Measurements from ENCODE around the gene WARS2.

Gene WARS2

DNA sequence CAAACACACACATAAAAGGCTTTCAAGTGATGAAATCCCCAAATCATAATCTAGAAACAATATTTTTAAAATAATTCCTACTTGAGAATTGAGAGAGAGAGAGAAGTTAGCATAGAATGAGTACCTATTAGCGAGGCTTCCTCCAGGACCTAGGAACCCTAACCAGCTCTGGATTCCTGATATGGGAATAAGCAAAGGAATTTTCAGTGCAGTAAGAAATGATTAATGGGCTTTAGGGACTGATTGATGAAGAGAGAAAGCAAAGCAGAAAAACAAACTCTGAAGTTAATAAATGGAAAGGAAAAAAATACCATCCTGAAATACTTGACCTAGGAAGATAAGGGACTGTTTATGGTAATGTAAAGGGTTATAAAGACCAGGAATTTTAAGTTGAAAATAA lies 60.6 kb downstream of the WARS2 start:
- Histone ChIP-seq H3K56ac (ENCODE audit: low read length) (no peak overlapping the region), H3K4me2 (ENCODE audit: low read length) (no peak overlapping the region), H3K79me1 (ENCODE audit: low read length) (no peaks in the 10 kb centered on the region), H3K4me3 (ENCODE audit: low read length) (no peak overlapping the region), H3K27ac (ENCODE audit: low read depth, low read length) (no peak overlapping the region), H3K4ac (ENCODE audit: low read depth, low read length) (no peak overlapping the region), H3K36me3 (ENCODE audit: control insufficient read depth, insufficient read depth, low read length) (no peaks in the 10 kb centered on the region), H3K27me3 (ENCODE audit: insufficient read depth, low read length, poor library complexity) (no peaks in the 10 kb centered on the region), H2BK120ac (ENCODE audit: low read depth, low read length) (no peak overlapping the region), H2BK5ac (ENCODE audit: low read length) (no peak overlapping the region), H3K9ac (ENCODE audit: low read length) (no peak overlapping the region), H4K5ac (ENCODE audit: low read length) (no peak overlapping the region), H4K8ac (ENCODE audit: low read depth, low read length) (no peak overlapping the region), H3K4me1 (ENCODE audit: control insufficient read depth, low read depth, low read length) (peaks cover 2% of the 10 kb centered on the region), H2BK15ac (replicated peaks; ENCODE audit: low read depth) (no peak overlapping the region), H3K79me2 (ENCODE audit: control insufficient read depth, insufficient read depth, low read length) (no peaks in the 10 kb centered on the region), H2AK5ac (ENCODE audit: low read length) (no peak overlapping the region), H3K23ac (ENCODE audit: low read length) (no peak overlapping the region), H3K18ac (ENCODE audit: low read length) (no peak overlapping the region)
- no peak for DNase-seq
- WGBS (ENCODE audit: extremely low coverage, insufficient coverage, low lambda C conversion rate): no CpG with 5 or more reads among the region's 1 CpG

DNA sequence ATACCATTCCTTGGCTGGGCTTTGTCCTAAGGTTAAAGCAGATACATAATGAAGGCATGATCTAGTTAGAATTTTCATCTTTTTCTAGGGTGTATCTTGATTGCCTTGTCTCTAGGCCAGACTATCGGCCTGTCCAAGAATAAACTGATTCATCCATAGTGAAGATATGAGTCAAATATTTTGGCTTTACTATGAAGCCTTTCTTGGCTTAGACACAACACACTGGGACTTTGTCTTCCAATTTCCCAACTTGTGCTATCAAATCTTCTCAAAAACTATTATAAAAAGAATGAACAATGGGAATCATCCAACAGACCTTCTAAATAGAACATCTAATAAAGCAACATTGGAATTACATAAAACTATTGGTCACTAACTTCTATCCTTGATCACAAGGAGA lies 64.8 kb downstream of the WARS2 start:
- no peak overlapping the region for H3K4me2 ChIP-seq (ENCODE audit: low read length)
- no peak overlapping the region for H2BK5ac ChIP-seq (ENCODE audit: low read length)
- H4K5ac ChIP-seq (ENCODE audit: low read length): no peak overlapping the region
- no peak overlapping the region for H3K23ac ChIP-seq (ENCODE audit: low read length)
- H3K79me1 ChIP-seq (ENCODE audit: low read length): no peaks in the 10 kb centered on the region
- H2BK15ac ChIP-seq (replicated peaks; ENCODE audit: low read depth): no peak overlapping the region
- WGBS (ENCODE audit: extremely low coverage, insufficient coverage, low lambda C conversion rate): no CpG with 5 or more reads among the region's 1 CpG
- no peak overlapping the region for H3K4me3 ChIP-seq (ENCODE audit: low read length)
- H3K4me1 ChIP-seq (ENCODE audit: control insufficient read depth, low read depth, low read length): peaks cover under 1% of the 10 kb centered on the region
- H3K9ac ChIP-seq (ENCODE audit: low read length): no peak overlapping the region
- no peak overlapping the region for H3K18ac ChIP-seq (ENCODE audit: low read length)
- H2AK5ac ChIP-seq (ENCODE audit: low read length): no peak overlapping the region
- no peaks in the 10 kb centered on the region for H3K27me3 ChIP-seq (ENCODE audit: insufficient read depth, low read length, poor library complexity)
- H3K4ac ChIP-seq (ENCODE audit: low read depth, low read length): no peak overlapping the region
- H3K36me3 ChIP-seq (ENCODE audit: control insufficient read depth, insufficient read depth, low read length): no peaks in the 10 kb centered on the region
- H3K56ac ChIP-seq (ENCODE audit: low read length): no peak overlapping the region
- DNase-seq: no peak
- no peak overlapping the region for H3K27ac ChIP-seq (ENCODE audit: low read depth, low read length)
- no peak overlapping the region for H2BK120ac ChIP-seq (ENCODE audit: low read depth, low read length)
- no peak overlapping the region for H4K8ac ChIP-seq (ENCODE audit: low read depth, low read length)
- no peaks in the 10 kb centered on the region for H3K79me2 ChIP-seq (ENCODE audit: control insufficient read depth, insufficient read depth, low read length)

DNA sequence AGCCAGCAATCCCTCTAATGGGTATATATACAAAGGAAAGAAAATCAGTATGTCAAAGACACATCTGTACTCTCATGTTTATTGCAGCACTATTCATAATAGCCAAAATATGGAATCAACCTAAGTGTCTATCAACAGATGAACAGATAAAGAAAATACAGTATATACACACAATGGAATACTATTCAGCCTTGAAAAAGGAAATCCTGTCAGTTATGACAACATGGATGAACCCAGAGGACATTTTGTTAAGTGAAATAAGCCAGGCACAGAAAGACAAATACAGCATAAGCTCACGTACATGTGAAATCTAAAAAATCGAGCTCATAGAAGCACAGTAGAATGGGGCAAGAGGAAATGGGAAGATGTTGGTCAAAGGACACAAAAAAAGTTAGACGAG lies 69.1 kb downstream of the WARS2 start:
- Histone ChIP-seq H3K23ac (ENCODE audit: low read length) (no peak overlapping the region), H2BK15ac (replicated peaks; ENCODE audit: low read depth) (no peak overlapping the region), H3K79me2 (ENCODE audit: control insufficient read depth, insufficient read depth, low read length) (no peaks in the 10 kb centered on the region), H3K18ac (ENCODE audit: low read length) (no peak overlapping the region), H3K4me1 (ENCODE audit: control insufficient read depth, low read depth, low read length) (no peaks in the 10 kb centered on the region), H3K4me3 (ENCODE audit: low read length) (no peak overlapping the region), H3K9ac (ENCODE audit: low read length) (no peak overlapping the region), H2BK5ac (ENCODE audit: low read length) (no peak overlapping the region), H3K79me1 (ENCODE audit: low read length) (no peaks in the 10 kb centered on the region), H3K36me3 (ENCODE audit: control insufficient read depth, insufficient read depth, low read length) (no peaks in the 10 kb centered on the region), H4K8ac (ENCODE audit: low read depth, low read length) (no peak overlapping the region), H3K27me3 (ENCODE audit: insufficient read depth, low read length, poor library complexity) (no peaks in the 10 kb centered on the region), H2BK120ac (ENCODE audit: low read depth, low read length) (no peak overlapping the region), H4K5ac (ENCODE audit: low read length) (no peak overlapping the region), H3K27ac (ENCODE audit: low read depth, low read length) (no peak overlapping the region), H3K4me2 (ENCODE audit: low read length) (no peak overlapping the region), H3K4ac (ENCODE audit: low read depth, low read length) (no peak overlapping the region), H2AK5ac (ENCODE audit: low read length) (no peak overlapping the region), H3K56ac (ENCODE audit: low read length) (no peak overlapping the region)
- WGBS (ENCODE audit: extremely low coverage, insufficient coverage, low lambda C conversion rate): no CpG with 5 or more reads among the region's 3 CpGs
- DNase-seq: no peak

DNA sequence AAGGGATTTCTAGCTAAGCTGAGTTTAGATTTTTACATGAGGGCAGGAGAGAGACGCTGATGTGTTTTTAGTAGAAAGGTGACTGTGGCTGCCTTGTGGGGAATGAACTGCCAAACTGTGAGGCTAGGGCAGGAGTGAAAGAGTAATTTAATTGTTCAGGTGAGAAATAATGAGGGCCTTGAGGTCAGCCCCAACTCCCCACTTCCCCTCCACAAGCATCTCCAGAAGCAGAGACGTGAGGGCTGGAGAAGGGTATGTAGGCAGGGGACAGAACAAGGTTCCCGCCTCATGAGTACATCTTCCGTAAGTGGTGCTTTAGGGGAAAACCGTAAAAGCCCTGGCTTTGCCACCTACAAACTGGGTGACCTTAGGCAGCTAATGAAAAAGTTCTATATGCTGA lies 70.8 kb downstream of the WARS2 start:
- H2BK5ac ChIP-seq (ENCODE audit: low read length): no peak overlapping the region
- H2BK120ac ChIP-seq (ENCODE audit: low read depth, low read length): no peak overlapping the region
- no peak overlapping the region for H3K27ac ChIP-seq (ENCODE audit: low read depth, low read length)
- H2BK15ac ChIP-seq (replicated peaks; ENCODE audit: low read depth): no peak overlapping the region
- H3K4me3 ChIP-seq (ENCODE audit: low read length): no peak overlapping the region
- no peak overlapping the region for H3K56ac ChIP-seq (ENCODE audit: low read length)
- no peaks in the 10 kb centered on the region for H3K36me3 ChIP-seq (ENCODE audit: control insufficient read depth, insufficient read depth, low read length)
- H3K4me2 ChIP-seq (ENCODE audit: low read length): no peak overlapping the region
- no peaks in the 10 kb centered on the region for H3K27me3 ChIP-seq (ENCODE audit: insufficient read depth, low read length, poor library complexity)
- H3K79me2 ChIP-seq (ENCODE audit: control insufficient read depth, insufficient read depth, low read length): no peaks in the 10 kb centered on the region
- no peak overlapping the region for H3K18ac ChIP-seq (ENCODE audit: low read length)
- H4K8ac ChIP-seq (ENCODE audit: low read depth, low read length): no peak overlapping the region
- H3K4ac ChIP-seq (ENCODE audit: low read depth, low read length): no peak overlapping the region
- H3K79me1 ChIP-seq (ENCODE audit: low read length): no peaks in the 10 kb centered on the region
- no CpG with 5 or more reads among the region's 5 CpGs for WGBS (ENCODE audit: extremely low coverage, insufficient coverage, low lambda C conversion rate)
- no peak for DNase-seq
- H3K23ac ChIP-seq (ENCODE audit: low read length): no peak overlapping the region
- H3K4me1 ChIP-seq (ENCODE audit: control insufficient read depth, low read depth, low read length): no peaks in the 10 kb centered on the region
- H4K5ac ChIP-seq (ENCODE audit: low read length): no peak overlapping the region
- H2AK5ac ChIP-seq (ENCODE audit: low read length): no peak overlapping the region
- H3K9ac ChIP-seq (ENCODE audit: low read length): no peak overlapping the region

DNA sequence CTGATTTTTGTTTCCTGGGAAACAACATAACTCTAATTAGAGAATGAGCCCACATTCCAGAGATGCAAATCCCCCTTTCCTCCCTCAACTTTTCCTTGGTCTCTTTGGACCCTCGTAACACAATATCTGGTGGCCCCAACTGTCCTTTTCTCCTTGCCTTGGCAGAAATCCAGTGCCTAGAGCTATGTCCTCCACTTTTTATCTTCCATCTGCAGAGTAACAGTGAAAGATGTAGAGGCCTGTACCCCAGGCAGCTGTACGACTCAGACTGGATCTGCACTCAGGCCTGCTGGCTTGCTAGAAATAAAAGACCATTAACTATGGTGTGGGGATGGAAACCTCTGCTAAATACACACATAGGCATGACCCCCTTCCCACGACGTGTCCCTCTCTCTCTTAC lies 72.0 kb downstream of the WARS2 start:
- no peak overlapping the region for H3K56ac ChIP-seq (ENCODE audit: low read length)
- no peaks in the 10 kb centered on the region for H3K79me1 ChIP-seq (ENCODE audit: low read length)
- no peak overlapping the region for H2BK120ac ChIP-seq (ENCODE audit: low read depth, low read length)
- no peak overlapping the region for H4K8ac ChIP-seq (ENCODE audit: low read depth, low read length)
- no peaks in the 10 kb centered on the region for H3K4me1 ChIP-seq (ENCODE audit: control insufficient read depth, low read depth, low read length)
- no peak overlapping the region for H4K5ac ChIP-seq (ENCODE audit: low read length)
- no peak for DNase-seq
- no peaks in the 10 kb centered on the region for H3K79me2 ChIP-seq (ENCODE audit: control insufficient read depth, insufficient read depth, low read length)
- no peak overlapping the region for H2BK15ac ChIP-seq (replicated peaks; ENCODE audit: low read depth)
- H3K27ac ChIP-seq (ENCODE audit: low read depth, low read length): no peak overlapping the region
- H3K4me2 ChIP-seq (ENCODE audit: low read length): no peak overlapping the region
- H3K27me3 ChIP-seq (ENCODE audit: insufficient read depth, low read length, poor library complexity): no peaks in the 10 kb centered on the region
- no peak overlapping the region for H3K9ac ChIP-seq (ENCODE audit: low read length)
- no peak overlapping the region for H3K4me3 ChIP-seq (ENCODE audit: low read length)
- no peaks in the 10 kb centered on the region for H3K36me3 ChIP-seq (ENCODE audit: control insufficient read depth, insufficient read depth, low read length)
- H2BK5ac ChIP-seq (ENCODE audit: low read length): no peak overlapping the region
- H3K18ac ChIP-seq (ENCODE audit: low read length): no peak overlapping the region
- no peak overlapping the region for H2AK5ac ChIP-seq (ENCODE audit: low read length)
- WGBS (ENCODE audit: extremely low coverage, insufficient coverage, low lambda C conversion rate): no CpG with 5 or more reads among the region's 4 CpGs
- H3K23ac ChIP-seq (ENCODE audit: low read length): no peak overlapping the region
- H3K4ac ChIP-seq (ENCODE audit: low read depth, low read length): no peak overlapping the region

DNA sequence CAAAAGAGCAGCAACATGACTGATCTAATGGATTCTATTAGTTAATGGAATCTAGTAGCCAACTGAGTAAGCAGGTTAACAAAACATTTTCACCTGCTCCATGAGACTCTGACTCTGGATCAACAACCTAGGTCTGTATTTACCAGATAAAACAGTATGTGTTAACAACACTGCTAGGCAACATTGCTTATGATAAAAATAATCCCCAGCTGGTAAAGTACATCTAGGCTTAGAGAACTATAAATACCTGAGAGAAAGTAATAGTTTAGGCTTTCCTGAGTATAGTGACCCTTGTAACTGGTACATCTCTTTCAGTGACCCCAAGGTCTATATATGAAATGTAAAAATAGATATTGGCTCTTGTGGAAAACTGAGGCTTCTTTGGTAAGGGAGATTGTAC lies 78.8 kb downstream of the WARS2 start:
- Histone ChIP-seq H3K4ac (ENCODE audit: low read depth, low read length) (no peak overlapping the region), H3K36me3 (ENCODE audit: control insufficient read depth, insufficient read depth, low read length) (no peaks in the 10 kb centered on the region), H3K27me3 (ENCODE audit: insufficient read depth, low read length, poor library complexity) (no peaks in the 10 kb centered on the region), H3K27ac (ENCODE audit: low read depth, low read length) (no peak overlapping the region), H3K56ac (ENCODE audit: low read length) (no peak overlapping the region), H2BK120ac (ENCODE audit: low read depth, low read length) (no peak overlapping the region), H2AK5ac (ENCODE audit: low read length) (no peak overlapping the region), H3K23ac (ENCODE audit: low read length) (no peak overlapping the region), H2BK15ac (replicated peaks; ENCODE audit: low read depth) (no peak overlapping the region), H4K8ac (ENCODE audit: low read depth, low read length) (no peak overlapping the region), H3K18ac (ENCODE audit: low read length) (no peak overlapping the region), H3K79me1 (ENCODE audit: low read length) (no peaks in the 10 kb centered on the region), H3K4me2 (ENCODE audit: low read length) (no peak overlapping the region), H3K9ac (ENCODE audit: low read length) (no peak overlapping the region), H3K4me3 (ENCODE audit: low read length) (no peak overlapping the region), H4K5ac (ENCODE audit: low read length) (no peak overlapping the region), H2BK5ac (ENCODE audit: low read length) (no peak overlapping the region), H3K4me1 (ENCODE audit: control insufficient read depth, low read depth, low read length) (no peaks in the 10 kb centered on the region), H3K79me2 (ENCODE audit: control insufficient read depth, insufficient read depth, low read length) (no peaks in the 10 kb centered on the region)
- DNase-seq: no peak

Measured in mesendoderm (in vitro differentiated cells).